T47D (cell line): ENCODE measurements around the gene MXI1.
"Not testable (repeated sequence)": the region's sequence is repeated elsewhere in the genome, so short reads cannot be mapped to it uniquely, and the experiment has no call there.

Experiments used
- DNase-seq, 2 experiments: peaks; one replicate each; pipeline versions ENCODE4 v3.0.0 to v3.0.0-alpha.2; 2011 to 2012; ENCODE audit warnings: low read depth in 1 of 2, low spot score in 1 of 2
- JUND ChIP-seq: IDR thresholded peaks from 2 replicates; pipeline ENCODE4 v1.6.1; 2012; ENCODE audit warnings: low read depth
- in situ Hi-C: cut with HindIII; loops from 2 replicates; pipeline ENCODE4 v1.10.0; 2016; ENCODE audit warnings: low sequenced_read_pairs, low pct_unique_long_range_greater_than_20kb

MXI1 gene

DNA sequence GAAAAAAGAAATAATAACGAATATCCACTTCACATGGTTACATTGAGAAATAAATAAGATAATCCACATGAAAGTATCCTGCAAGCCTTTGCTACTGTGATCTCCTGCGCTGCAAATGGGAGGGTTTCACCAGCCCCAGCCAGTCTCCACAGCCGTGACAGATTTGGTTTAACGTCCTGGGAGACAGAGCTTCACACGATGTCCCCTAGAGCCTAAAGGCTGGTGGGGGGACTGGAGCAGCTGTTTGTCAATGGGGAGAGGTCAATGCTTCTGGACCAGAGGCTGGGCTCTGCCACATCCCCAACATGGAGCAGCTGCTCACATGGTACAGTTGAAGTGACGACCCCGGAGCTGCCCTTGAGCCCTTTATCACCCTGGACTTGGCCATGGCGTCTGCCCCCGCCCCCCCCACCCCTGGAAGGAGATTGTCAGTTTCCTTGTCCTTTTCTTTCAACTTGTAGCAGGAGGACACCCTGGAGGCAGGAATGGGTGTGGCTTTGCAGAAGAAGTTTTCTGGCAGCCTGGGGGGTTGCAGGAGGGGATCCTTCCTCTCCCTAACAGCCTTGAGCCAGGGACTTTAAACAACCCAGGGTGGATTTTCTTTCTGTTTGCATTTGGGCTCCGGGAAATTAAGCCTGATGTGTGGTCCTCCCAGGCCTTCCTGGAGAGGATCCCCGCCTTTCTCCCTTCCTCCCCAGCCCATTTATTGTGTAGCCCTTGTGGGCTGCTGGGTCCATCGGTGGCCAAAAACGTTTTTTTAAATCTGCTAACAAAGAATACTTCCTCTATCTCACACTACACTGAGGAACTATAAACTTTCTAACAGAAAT is 37.0 kb upstream of the MXI1 start:
- no peak for TF ChIP-seq JUND
- in situ Hi-C loops, result no loop called here
- no peak for DNase-seq

DNA sequence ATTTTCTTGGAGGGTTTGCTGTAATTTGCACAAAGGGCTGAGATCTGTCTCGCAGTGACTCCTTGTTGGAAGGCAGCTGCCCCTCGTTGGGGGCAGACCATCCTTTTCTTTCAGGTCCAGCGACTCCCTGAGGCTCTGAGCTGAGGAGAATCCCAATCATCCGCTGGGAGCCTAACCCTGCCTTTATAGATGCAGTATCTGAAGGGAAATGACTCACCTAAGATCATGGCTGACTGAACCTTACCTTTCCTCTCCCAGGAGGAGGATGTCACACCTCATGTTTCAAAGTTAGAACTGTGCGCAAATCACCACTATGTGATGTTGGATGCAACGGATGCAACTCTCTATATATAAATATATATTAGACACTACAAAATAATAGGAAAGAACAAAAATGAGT is 36.4 kb upstream of the MXI1 start:
- DNase-seq, result no peak
- TF ChIP-seq JUND, result no peak
- in situ Hi-C loops, result no loop called here

DNA sequence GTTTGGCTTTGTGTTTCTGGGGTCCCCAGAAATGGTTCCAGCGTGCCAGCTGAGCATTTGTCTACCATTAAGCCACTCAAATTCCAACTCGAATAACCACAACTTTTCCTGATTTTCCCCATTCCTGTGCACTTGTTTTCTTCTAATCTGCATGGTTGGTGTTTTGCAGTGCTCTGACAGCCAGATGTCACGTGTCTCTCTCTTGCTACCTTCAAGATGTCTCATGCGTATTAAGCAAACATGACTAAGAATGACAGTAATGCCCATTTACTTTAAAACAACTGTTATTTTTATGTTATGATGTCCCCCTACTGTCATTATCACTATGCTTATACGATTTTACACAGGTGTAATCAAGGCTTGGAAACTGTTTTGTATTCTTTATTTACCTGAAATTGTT is 35.2 kb upstream of the MXI1 start:
- in situ Hi-C loops, result no loop called here
- no peak for DNase-seq
- TF ChIP-seq JUND, result no peak

DNA sequence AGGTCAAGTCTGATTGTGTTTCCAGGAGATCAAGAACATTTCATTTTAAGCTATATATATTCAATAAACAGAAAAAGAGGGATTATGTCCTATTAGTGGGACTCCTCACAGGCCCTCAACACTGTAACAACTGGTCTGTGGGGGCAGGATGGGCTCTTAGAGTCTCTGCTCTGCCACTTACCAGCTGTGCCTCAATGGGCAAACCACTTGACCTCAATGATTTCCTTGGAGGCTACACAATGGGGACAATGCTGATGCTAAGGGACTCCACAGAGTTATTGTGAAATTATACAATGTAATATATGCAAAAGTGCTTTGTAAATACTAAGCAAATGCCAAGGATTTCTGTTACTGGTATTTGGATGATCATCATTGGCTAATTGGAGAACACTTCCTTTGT is 33.2 kb upstream of the MXI1 start:
- no peak for TF ChIP-seq JUND
- in situ Hi-C loops, result no loop called here
- no peak for DNase-seq

DNA sequence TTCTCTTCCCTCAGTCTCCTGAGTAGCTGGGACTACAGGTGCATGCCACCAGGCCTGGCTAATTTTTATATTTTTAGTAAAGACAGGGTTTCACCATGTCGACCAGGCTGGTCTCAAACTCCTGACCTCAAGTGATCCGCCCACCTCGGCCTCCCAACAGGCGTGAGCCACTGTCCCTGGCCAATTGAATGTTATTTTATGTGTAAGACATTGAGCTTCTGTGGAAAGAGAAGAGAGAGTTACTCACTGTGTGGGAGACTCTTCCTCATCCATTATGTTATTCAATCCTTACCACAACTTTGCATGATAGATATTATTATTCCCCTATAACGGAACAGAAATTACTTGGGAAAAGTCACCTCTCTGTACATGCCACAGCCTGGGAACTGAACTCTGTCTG is 32.6 kb upstream of the MXI1 start:
- no peak for TF ChIP-seq JUND
- in situ Hi-C loops, result no loop called here
- DNase-seq, result no peak

DNA sequence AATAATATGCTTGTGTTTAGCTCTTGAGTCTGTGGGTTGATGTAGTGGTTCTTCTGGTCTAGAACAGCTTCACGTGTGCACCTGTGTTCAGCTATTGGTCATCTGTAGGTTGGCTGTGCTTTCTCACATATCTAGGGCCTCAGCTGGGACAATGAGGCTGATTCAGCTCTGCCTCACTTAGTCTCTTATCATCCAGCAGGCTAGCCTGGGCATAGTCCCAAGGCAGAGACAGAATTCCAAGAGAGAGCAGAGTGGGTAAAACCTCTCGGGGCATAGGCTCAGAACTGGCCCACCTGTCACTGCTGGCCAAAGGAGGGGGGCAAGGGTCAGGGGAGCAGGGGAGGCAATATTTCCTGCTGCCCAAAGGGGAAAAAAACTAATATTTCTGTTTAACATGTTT is 32.0 kb upstream of the MXI1 start:
- TF ChIP-seq JUND, result no peak
- no peak for DNase-seq
- in situ Hi-C loops, result no loop called here

DNA sequence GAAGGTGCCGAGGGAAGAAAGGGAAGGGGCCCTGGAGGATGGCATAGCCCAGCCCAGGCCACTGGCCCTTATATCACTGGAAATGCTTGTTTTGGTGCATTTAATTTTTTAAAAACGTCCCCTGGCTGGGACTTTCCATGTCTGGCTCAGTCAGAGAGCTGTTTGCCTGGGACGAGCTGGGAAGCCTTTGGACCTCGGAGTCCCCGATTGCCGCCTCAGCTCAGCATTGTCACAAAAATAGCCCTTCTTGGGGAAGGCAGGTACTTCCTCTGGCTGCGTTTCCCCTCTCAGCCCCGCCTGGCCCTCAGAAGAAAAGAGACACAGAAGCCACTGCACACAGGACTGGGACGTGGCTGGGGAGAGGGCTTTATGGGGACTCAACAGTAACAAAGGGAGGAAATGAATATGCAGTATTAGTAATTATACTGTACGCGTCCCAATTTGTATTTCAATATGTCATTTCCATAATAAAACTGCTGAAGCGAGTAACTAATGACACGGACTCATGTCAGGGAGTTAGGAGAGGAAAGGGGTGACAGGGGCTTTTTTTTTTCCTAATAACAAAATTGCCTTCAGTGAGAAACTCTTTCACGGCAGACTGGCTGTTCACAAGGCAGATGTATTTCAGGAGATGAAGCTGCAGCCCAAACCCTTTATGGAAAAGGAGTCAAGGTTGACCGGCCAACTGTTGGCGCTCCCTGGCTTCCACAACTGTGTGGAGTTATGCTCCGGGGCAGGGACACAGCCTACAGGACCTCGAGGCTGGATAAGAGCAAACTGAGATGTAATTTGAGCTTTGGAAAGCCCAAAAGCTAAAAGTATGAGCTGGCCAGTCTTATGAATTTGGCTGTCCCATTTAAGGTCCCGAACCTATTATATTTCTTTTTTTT is 31.0 kb upstream of the MXI1 start:
- DNase-seq, result no peak
- in situ Hi-C loops, result no loop called here
- no peak for TF ChIP-seq JUND

DNA sequence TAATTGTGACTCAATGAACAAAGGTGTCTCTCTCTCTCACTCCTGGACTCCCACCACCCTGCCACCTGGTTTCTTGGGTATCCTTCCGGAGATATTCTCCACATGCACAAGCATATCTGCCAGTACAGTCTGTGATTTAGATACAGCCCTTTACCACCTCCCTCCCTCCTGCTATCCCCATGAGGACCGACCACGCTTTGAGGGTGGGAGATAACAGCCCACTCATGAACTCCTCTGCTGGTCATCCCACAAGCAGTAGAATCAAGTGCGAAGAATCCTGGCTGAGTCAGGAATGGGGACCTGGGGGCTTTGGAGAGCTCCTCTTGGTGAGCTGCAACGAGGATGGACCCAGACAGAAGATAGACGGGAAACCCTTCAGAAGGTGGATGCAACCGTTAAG is 28.2 kb upstream of the MXI1 start:
- no peak for TF ChIP-seq JUND
- in situ Hi-C loops, result no loop called here
- DNase-seq, result no peak

DNA sequence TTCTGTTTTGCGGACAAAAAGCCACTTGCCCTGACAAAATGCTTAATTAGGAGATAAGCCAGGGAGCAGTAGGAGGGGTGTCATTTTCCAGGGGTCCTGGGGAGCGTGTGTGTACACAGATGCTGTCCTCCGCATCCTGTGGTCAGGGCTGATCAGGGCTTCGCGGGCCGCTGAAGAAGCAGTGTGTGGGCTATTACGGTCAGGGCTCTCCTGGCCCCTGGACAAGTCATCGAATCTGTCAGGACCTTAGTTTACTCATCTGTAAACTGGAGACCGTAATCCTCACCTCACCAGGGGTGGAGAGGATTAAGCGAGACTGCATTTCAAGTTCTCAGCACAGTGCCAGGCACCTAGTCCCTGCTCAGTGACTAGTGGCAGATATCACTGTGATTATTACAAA is 26.0 kb upstream of the MXI1 start:
- in situ Hi-C loops, result no loop called here
- TF ChIP-seq JUND, result no peak
- no peak for DNase-seq

DNA sequence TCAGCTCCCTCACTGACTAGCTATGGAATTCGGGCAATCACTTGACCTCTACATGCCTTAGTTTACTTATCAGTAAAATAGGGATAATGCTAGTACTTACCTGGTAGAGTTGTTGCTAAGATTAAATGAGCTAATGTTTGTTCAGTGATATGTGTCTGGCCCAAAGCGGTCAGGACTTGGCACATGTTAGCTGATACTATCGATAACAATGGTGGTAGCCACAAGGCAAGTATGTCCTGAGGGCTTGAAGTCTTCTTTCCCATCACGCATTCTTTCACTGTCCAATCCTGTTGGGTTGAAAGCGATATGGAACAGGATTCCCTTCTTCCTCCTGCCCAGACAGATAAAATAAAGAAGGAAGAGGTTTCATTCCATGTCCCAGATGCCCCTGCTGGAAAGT is 25.5 kb upstream of the MXI1 start:
- in situ Hi-C loops, result no loop called here
- DNase-seq, result peak in 1 of 2 experiments; percentile 49
- TF ChIP-seq JUND, result no peak

DNA sequence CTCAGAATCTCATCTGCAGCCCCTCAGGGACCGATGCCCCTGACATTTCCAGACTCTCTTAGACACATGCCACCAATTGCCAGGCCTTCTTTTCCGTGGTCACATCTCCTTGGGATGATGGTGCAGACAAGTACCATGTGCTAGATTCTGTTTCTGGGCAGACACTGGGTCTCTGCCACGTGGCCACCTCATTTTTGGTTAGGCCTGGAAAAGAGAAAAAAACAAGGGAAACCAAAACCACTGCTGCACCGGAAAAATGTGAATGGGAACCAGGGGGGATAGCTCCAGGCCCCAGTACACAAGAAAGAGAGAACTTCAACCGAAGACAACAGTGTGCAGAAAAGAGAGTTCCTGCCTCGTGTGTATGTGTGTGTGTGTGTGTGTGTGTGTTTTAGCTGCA is 23.0 kb upstream of the MXI1 start:
- in situ Hi-C loops, result no loop called here

DNA sequence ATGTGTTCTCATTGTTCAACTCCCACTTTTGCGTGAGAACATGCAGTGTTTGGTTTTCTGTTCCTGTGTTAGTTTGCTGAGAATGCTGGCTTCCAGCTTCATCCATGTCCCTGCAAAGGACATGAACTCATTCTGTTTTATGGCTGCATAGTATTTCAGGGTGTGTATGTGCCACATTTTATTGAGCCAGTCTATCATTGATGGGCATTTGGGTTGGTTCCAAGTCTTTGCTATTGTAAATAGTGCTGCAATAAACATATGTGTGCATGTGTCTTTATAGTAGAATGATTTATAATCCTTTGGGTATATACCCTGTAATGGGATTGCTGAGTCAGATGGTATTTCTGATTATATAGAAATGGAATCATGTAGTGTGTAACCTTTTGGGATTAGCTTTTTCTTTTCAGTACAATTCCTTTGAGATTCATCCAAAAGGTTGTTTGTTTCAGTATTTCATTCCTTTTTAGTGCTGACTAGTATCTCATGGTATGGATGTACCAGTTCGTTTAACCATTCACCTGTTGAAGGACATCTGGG is 21.7 kb upstream of the MXI1 start:
- in situ Hi-C loops, DNase-seq: not testable (repeated sequence)

More for the DNA sequence above, 23.0 kb upstream of the MXI1 start:
- no peak for DNase-seq
- TF ChIP-seq JUND, result no peak

DNA sequence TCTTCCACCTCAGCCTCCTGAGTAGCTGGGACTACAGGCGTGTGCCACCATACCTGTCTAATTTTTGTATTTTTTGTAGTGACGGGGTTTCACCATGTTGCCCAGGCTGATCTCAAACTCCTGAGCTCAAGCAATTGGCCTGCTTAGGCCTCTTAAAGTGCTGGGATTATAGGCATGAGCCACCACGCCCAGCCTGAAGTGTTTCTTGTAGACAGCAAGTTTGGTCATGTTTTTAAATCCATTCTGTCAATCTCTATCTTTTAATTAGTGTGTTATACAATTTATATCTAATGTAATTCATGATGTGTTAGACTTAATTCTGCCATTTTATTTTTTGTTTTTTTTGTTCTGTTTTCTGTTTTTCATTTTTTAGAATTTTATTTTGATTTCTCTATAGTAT is 17.2 kb upstream of the MXI1 start:
- DNase-seq, result no peak
- no peak for TF ChIP-seq JUND
- in situ Hi-C loops, result no loop called here
